ENCODE measurements around the gene HHAT. TPM values are rescaled to one million over a fixed set of nuclear protein-coding genes. Genes with fewer than 3 reads are reported as not detected.

HHAT gene
- total and polyA plus RNA-seq, 4 donors: 1.2 to 11.3 (median 3.8) TPM

DNA sequence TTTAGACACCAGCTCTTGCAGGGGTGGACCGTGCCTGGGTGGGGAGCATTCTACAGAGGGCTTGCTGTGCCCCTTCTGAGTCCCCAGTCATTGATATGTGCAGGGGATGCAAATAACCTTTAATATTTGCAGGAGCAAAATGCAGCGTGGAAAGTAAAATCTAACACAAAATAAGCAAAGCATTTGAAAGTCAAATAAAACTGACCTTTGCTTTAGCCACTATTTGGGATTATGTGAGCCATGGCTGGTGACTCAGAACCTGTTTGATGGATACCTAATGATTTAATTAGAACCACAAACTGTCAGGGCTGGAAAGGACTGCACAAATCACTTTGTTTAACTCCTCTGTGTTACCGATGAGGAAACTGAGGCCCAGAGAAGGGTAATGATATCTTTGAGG lies 377.5 kb downstream of the HHAT start:
- DNase-seq: no peak
- Histone ChIP-seq H3K27ac (ENCODE audit: low read depth in 1 of 2, low read length in 1 of 2) (no peak overlapping the region), H3K36me3 (ENCODE audit: control insufficient read depth in 4 of 4, insufficient read depth in 4 of 4, low read length in 4 of 4) (no peaks in the 10 kb centered on the region), H3K27me3 (ENCODE audit: control insufficient read depth in 3 of 3, insufficient read depth in 3 of 3, low read length in 2 of 3) (no peaks in the 10 kb centered on the region), H3K9me3 (ENCODE audit: control insufficient read depth in 4 of 4, insufficient read depth in 3 of 4, low read length in 3 of 4) (no peaks in the 10 kb centered on the region), H3K9ac (ENCODE audit: insufficient read depth in 1 of 2, low read length in 2 of 2) (no peak overlapping the region), H3K4me3 (no peak overlapping the region), H3K4me1 (ENCODE audit: control insufficient read depth in 5 of 5, insufficient read depth in 5 of 5, low read length in 5 of 5) (no peaks in the 10 kb centered on the region)
- TF ChIP-seq CTCF (IDR thresholded peaks at IDR 0.05; ENCODE audit: control extremely low read depth, extremely low read depth): no peak
- WGBS, 2 donors: 83 to 87% methylated on average over 3 of the region's 3 CpGs
- no peak for ATAC-seq (ENCODE audit: insufficient read depth, low FRiP score)

- no peaks in the 10 kb centered on the region for H3K36me3 ChIP-seq (ENCODE audit: control insufficient read depth in 4 of 4, insufficient read depth in 4 of 4, low read length in 4 of 4)
- H3K9me3 ChIP-seq (ENCODE audit: control insufficient read depth in 4 of 4, insufficient read depth in 3 of 4, low read length in 3 of 4): no peaks in the 10 kb centered on the region
- no peak for ATAC-seq (ENCODE audit: insufficient read depth, low FRiP score)
- H3K4me3 ChIP-seq: no peak overlapping the region
- H3K9ac ChIP-seq (ENCODE audit: insufficient read depth in 1 of 2, low read length in 2 of 2): no peak overlapping the region
- no peak overlapping the region for H3K27ac ChIP-seq (ENCODE audit: low read depth in 1 of 2, low read length in 1 of 2)
- TF ChIP-seq CTCF (IDR thresholded peaks at IDR 0.05; ENCODE audit: control extremely low read depth, extremely low read depth): no peak
- H3K27me3 ChIP-seq (ENCODE audit: control insufficient read depth in 3 of 3, insufficient read depth in 3 of 3, low read length in 2 of 3): no peaks in the 10 kb centered on the region
- WGBS, 2 donors: 84% methylated on average over 7 of the region's 7 CpGs
- no peak for DNase-seq
- H3K4me1 ChIP-seq (ENCODE audit: control insufficient read depth in 5 of 5, insufficient read depth in 5 of 5, low read length in 5 of 5): no peaks in the 10 kb centered on the region
Observed at GRCh38 chr1:210707300-210708240, 378.9 kb downstream of the HHAT start.

DNA sequence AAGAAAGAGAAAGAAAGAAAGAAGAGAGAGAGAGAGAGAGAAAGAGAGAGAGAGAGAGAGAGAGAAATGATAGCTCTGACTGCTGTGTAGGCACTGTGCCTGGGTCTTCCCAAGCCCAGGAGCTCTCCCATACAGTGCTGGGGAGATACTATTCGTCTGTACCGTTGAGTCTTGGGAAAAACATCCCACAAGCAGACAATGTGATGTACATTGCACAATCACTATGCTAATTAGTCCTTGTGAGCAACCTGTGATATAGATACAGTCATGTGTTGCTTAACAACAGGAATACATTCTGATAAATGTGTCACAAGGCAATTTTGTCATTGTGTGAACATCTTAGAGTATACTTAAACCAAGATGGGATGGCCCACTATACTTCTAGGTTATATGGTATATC lies 381.0 kb downstream of the HHAT start:
- WGBS, 2 donors: 76 to 86% methylated on average over 2 of the region's 2 CpGs
- DNase-seq (no peak), ATAC-seq (ENCODE audit: insufficient read depth, low FRiP score) (no peak)
- Histone ChIP-seq H3K4me3 (no peak overlapping the region), H3K27me3 (ENCODE audit: control insufficient read depth in 3 of 3, insufficient read depth in 3 of 3, low read length in 2 of 3) (no peaks in the 10 kb centered on the region), H3K4me1 (ENCODE audit: control insufficient read depth in 5 of 5, insufficient read depth in 5 of 5, low read length in 5 of 5) (no peaks in the 10 kb centered on the region), H3K9ac (ENCODE audit: insufficient read depth in 1 of 2, low read length in 2 of 2) (no peak overlapping the region), H3K27ac (ENCODE audit: low read depth in 1 of 2, low read length in 1 of 2) (no peak overlapping the region), H3K36me3 (ENCODE audit: control insufficient read depth in 4 of 4, insufficient read depth in 4 of 4, low read length in 4 of 4) (no peaks in the 10 kb centered on the region), H3K9me3 (ENCODE audit: control insufficient read depth in 4 of 4, insufficient read depth in 3 of 4, low read length in 3 of 4) (no peaks in the 10 kb centered on the region)
- TF ChIP-seq CTCF (IDR thresholded peaks at IDR 0.05; ENCODE audit: control extremely low read depth, extremely low read depth): no peak
